ENCODE data around the gene CDO1.
A peak's percentile ranks its signal among the peaks of the same experiment; 100 is the strongest.
"Not testable (repeated sequence)": the region's sequence is repeated elsewhere in the genome, so short reads cannot be mapped to it uniquely, and the experiment has no call there.

Gene CDO1

GRCh38 chr5:115825948-115826347, 9.5 kb upstream of the CDO1 start:
- DNase-seq = no peak

GRCh38 chr5:115824983-115825382, 8.5 kb upstream of the CDO1 start:
- not testable (repeated sequence) for DNase-seq

GRCh38 chr5:115820846-115821245, 4.4 kb upstream of the CDO1 start:
- no peak for DNase-seq

- DNase-seq = no peak
Measured at GRCh38 chr5:115818821-115819220, 2.4 kb upstream of the CDO1 start.

DNA sequence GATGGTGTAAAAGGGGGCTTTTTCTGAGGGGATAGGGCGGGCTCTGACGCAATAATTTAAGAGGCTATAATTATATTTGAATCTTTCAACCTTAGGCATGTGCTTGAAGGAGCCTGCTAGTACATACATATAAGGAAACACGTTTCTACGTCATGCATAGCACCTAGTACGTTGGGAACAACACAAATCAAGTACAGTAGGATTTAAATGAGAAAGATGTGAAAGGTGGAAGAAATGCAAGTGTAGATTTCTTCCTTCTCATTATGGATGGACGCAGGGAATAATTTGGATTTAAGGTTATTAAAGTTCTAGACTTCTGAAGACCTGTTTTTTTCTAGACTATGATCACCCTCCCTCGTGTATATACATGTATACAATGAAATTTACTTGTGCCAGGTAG, 927 bp upstream of the CDO1 start:
- no peak for DNase-seq

GRCh38 chr5:115815693-115816225, 700 bp downstream of the CDO1 start:
- DNase-seq = no peak

DNA sequence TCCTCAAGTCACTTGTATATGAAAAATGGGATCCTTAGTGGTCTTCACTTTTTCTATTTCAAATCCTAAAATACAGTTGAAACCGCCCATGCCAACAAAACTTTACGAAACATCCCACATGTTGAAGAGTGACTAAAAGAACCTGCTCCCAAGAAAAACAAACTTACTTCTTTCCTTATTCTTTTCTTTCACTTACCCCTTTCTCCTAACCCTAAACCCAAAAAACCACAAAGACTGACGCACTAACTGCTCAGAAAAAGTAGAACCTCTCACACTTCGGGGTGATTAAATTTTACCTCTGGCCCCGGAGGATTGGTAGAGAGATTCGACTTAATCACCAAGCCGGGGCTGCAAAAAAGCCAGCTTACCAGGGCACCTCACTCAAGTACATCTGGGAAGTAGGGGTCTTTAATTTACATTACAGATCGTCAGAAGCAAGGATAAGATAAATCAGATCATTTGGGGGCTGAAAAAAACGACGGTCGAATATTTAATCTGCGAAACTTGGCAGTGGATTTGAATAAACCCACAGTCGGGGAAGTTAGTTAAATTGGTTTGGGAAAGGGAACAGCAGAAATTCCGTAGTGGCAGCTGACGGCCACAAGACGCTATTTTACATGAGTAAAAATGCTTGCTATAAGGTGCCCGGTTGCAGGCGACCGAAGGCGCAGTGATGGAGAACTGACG, 1.3 kb downstream of the CDO1 start:
- DNase-seq = no peak

- DNase-seq = peak; percentile 26
Measured at GRCh38 chr5:115813719-115814118, 2.7 kb downstream of the CDO1 start.

DNA sequence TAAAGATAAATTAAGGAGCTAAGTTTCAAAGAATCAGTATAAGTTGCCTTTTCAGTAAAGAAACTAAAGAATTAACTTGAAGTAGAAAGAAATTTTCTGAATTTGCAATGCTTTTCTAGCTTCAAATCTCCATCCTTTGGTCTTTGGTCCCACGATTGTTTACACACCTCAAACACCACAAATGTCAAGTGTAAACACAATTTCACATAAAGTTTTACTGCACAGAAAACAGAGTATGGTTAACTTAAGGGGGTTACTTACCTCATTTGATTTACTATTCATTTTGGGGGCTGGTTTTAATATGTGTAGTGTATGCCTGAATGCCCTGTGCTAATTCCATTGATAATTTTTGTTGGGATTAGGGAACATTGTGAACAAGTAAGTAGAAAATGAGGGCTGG, 4.1 kb downstream of the CDO1 start:
- no peak for DNase-seq

GRCh38 chr5:115811406-115811805, 5.1 kb downstream of the CDO1 start:
- no peak for DNase-seq

GRCh38 chr5:115810761-115811160, 5.7 kb downstream of the CDO1 start:
- no peak for DNase-seq

- peak; percentile 33 for DNase-seq
Measured at GRCh38 chr5:115809946-115810345, 6.5 kb downstream of the CDO1 start.

GRCh38 chr5:115808066-115808465, 8.4 kb downstream of the CDO1 start:
- DNase-seq = not testable (repeated sequence)

GRCh38 chr5:115807654-115808052, 8.8 kb downstream of the CDO1 start:
- DNase-seq = no peak

DNA sequence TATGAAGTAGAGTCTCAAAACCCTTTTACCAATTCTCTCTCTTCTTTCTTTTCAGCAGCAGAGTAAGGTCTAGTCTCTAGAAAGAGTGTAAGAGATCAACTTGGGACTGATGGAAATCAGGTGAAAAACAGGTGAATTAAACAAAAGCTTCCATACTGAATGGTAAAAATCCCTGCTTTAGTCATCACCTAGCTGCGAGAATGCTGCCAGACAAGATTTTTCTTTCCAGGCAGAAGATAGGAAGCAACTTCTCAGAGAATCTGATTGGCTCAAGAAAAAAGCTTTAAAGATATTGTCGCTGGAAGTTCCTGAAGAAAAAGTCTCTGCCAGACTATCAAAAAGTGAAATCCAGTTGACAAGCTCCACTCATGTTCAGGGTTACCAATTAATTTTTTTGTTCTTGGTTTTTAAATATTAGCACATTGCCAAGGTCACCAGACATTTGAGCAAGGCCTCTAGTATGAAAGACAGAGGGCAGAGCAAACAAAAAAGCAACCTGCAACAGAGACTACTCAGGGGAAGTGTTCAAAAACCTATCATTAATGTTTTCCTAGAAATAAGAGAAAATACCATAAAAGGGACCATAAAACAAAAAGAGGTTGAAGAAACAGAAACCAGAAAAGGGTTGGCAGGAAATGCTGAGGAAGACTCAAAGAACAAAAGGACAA, 9.3 kb downstream of the CDO1 start:
- no peak for DNase-seq

DNA sequence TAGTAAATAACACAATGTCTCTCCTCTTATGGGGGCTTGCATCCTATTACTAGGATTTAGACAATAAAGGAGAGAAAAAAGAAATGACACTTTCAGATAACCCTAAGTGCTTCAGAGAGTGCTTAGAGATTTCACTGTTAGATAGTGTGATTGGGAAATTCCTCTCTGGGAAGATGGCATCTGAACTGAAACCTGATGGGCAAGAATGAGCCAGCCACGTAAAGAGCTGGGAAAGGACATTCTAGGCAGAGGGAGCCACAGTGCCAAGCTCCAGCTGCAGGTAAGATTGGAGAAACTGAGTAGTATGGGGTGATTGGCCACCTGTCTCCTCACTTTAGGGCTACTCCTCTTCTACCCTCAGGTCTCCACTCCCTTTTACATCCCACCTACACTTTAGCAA, 14.5 kb downstream of the CDO1 start:
- no peak for DNase-seq

DNA sequence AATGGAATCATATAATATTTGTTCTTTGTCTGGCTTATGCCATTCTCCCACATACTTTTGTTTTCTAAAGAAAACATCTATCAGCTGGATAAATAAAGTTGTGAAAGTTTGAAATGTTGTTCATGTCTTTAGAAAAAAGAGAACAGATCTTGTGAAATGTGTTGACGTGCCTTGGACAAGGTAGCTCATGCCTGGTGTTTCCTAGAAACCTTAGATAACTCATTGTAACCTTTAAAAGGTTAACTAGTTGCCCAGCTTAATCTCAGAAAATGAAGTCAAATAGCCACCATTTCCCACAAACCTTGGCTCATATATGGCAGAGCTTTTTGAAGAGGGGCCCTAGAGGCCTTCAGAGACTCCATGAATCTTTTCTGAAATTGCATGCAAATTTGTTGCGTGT, 15.3 kb downstream of the CDO1 start:
- DNase-seq = no peak

DNA sequence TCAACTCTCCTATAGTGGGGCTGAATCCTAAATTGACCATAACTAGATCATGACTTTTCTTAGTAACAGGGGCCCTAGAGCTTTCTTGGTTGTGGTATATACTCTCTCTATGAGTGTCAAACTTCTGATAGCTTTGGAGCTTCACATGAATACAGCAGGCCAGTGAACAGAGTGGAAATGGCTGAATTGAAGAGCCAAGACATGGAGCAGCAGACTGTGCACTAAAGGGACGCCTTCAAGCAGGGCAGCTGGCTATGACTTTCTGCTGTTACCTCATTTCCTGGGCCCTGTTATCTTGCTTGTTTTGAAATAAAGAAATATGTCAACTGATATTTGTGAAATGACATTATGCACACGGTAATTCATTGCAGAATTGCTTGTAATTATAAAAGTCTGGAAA, 16.4 kb downstream of the CDO1 start:
- DNase-seq = no peak

DNA sequence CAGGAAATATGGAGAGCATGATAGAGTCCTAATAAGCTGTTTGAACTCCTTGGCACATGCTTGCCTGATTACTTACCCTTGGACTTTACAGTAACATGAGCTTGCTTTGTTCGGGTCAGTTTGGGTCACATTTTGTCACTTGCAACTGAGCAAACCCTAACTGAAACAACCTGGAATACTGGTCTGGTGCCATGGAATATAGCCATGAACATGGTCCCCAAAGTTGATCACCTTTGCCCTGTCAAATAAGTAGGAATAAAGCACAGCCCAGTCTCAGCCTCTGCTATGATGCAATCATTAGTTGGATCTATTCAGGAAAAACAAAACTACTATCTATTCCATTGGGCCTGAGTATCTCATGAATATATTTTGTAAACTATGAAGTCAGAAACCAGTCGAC, 18.2 kb downstream of the CDO1 start:
- no peak for DNase-seq

GRCh38 chr5:115796656-115797055, 19.8 kb downstream of the CDO1 start:
- DNase-seq = no peak

DNA sequence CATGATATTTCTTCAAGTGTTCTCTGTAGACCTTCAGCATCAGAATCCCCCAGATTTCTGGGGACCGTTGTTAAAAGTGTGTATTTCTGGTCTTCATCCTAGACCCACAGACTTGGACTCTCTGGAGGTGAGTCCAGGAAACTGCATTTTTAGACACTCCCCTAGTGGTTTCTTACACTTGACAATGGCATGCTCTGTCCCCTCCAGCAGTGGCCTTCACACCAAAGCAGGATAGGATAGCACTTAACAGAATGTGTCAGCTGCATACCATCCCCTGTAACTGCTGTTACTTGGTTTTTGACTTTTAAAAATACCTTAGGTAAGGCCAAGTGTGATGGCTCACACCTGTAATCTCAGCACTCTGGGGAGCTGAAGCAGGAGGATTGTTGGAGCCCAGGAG, 20.8 kb downstream of the CDO1 start:
- DNase-seq = no peak

GRCh38 chr5:115788440-115788839, 28.0 kb downstream of the CDO1 start:
- no peak for DNase-seq

- DNase-seq = no peak
Measured at GRCh38 chr5:115787426-115787825, 29.0 kb downstream of the CDO1 start.

DNA sequence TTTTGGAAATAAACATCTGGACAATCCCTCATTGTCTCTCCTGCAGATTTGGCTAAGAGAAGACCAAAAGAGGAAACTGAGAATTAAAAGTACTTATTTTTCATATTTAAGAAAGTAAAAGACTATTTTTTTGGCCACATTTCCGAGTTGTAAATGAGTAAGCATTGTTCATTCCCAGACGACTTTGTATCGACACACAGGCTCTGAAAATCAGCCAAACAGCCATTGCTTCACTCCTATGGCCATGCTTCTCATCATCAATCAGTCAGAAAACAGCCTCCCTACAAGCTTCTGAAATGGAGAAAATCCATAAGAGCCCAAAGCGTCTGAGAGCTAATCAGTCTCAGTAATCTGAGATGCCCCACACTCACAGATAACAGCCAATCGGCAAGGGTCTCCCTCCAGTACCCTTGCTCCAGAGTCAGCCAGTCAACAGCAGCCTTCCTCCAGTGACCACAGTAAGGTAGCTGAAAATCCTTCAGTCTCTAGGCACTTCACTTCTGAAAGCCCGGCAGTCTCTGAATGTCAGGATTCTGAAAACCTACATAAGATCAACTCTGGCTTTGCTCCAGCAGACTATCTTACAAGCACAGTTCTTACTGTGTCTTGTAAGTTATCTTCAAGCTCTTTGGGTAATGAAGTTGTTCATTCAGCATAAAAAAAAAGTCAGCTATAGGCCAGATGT, 30.9 kb downstream of the CDO1 start:
- DNase-seq = no peak
